Effector memory CD4-positive, alpha-beta T cell (primary cell): Measurements from ENCODE around the gene CDH23.
"Not testable (repeated sequence)": the region's sequence is repeated elsewhere in the genome, so short reads cannot be mapped to it uniquely, and the experiment has no call there.

Experiments used
- DNase-seq, 3 donors: peaks; one replicate each; pipeline ENCODE4 v3.0.0-alpha.2; 2020
- H3K27ac ChIP-seq: 2 replicates; pipeline ENCODE4 v1.7.0; 2013; ENCODE audit warnings: mild to moderate bottlenecking, low read length, moderate library complexity; ENCODE audit not compliant: insufficient read depth, poor library complexity, severe bottlenecking
- H3K27me3 ChIP-seq: replicated peaks from 2 replicates; pipeline ENCODE4 v1.7.0; 2013; ENCODE audit warnings: mild to moderate bottlenecking, low read length; ENCODE audit not compliant: insufficient read depth, control insufficient read depth, poor library complexity, severe bottlenecking
- H3K36me3 ChIP-seq: 2 replicates; pipeline ENCODE4 v1.7.0; 2013; ENCODE audit warnings: mild to moderate bottlenecking, low read length, moderate library complexity; ENCODE audit not compliant: control insufficient read depth, insufficient read depth
- H3K4me1 ChIP-seq: 2 replicates; pipeline ENCODE4 v1.7.0; 2013; ENCODE audit warnings: low read length, mild to moderate bottlenecking; ENCODE audit not compliant: control insufficient read depth, insufficient read depth, poor library complexity, severe bottlenecking
- H3K4me3 ChIP-seq: 2 replicates; pipeline ENCODE4 v1.7.0; 2013; ENCODE audit warnings: low read length, low read depth, mild to moderate bottlenecking; ENCODE audit not compliant: insufficient read depth, poor library complexity, severe bottlenecking
- H3K9me3 ChIP-seq: 2 replicates; pipeline ENCODE4 v1.7.0; 2013; ENCODE audit warnings: mild to moderate bottlenecking, low read length, moderate library complexity; ENCODE audit not compliant: control insufficient read depth

The CDH23 gene

DNA sequence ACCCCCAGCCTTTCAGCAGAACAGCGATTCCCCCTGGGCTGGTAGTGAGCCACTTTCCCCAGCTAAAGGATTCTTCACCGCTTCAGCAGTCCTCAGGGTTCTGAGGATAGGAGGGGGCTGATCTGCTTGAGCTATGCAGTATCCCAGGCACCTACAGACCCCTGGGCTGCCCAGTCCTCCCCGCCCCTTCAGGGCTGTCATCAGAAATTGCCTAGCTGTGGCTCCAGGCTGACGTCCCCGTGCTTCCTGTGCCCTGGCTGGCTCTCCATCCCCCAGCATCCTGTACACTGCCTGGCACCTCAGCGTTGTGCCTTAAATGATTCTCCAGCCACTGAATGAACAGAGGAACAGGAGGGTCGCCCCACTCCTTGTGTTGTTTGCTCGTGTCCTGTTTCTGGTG is 38.4 kb upstream of the CDH23 start:
- Histone ChIP-seq H3K4me1 (no peaks in the 10 kb centered on the region), H3K9me3 (no peaks in the 10 kb centered on the region), H3K4me3 (no peak overlapping the region), H3K27me3 (no peaks in the 10 kb centered on the region), H3K27ac (no peak overlapping the region), H3K36me3 (peaks cover 10% of the 10 kb centered on the region)
- DNase-seq = no peak

DNA sequence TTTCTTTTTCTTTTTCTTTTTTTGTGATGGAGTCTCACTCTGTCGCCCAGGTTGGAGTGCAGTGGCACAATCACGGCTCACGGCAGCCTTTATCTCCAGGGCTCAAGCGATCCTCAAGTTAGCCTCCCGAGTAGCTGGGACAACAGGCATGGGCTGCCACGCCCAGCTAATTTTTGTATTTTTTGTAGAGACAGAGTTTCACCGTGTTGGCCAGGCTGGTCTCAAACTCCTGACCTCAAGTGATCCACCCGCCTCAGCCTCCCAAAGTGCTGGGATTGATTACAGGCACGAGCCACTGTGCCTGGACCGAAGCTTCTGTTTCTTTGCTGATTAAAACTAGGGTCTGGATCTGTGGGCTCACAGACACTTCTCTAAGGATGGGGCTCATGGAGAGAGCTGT is 37.8 kb upstream of the CDH23 start:
- H3K4me1 ChIP-seq, H3K9me3 ChIP-seq, H3K27ac ChIP-seq, H3K4me3 ChIP-seq, DNase-seq, H3K36me3 ChIP-seq, H3K27me3 ChIP-seq: not testable (repeated sequence)

DNA sequence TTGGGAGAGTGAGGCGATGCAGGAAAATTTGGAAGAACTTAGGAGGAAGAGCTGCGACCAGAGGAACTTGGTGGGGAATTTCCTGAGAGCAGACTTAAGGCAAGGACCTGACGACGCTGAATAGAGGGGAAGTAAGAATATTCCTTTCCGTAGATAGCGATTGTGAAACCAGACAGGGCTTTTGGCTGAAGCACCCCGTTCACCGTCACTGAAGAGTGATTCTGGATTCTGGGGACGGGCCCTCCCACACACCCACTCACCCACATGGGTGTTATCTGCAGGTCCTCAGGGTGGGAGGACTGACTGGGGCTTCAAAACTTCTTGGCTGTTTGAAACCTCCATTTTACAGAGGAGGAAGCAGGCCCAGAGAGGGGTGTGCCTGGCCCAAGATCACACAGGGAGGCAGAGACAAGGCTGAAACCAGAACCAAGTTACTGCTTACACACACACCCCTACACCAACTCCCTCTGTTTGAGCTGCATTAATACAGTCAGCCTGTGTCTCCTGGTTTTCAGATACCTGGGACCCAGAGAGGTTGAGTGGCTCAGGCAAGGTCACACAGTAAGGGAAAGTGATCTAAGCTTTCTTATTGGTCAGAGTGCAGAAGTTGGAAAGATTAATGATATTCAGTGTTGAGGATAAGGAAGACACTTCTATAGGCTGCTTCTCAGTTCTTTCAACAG is 37.2 kb upstream of the CDH23 start:
- DNase-seq = no peak
- Histone ChIP-seq H3K9me3 (no peaks in the 10 kb centered on the region), H3K4me1 (no peaks in the 10 kb centered on the region), H3K4me3 (no peak overlapping the region), H3K36me3 (peaks cover 10% of the 10 kb centered on the region), H3K27me3 (no peaks in the 10 kb centered on the region), H3K27ac (no peak overlapping the region)

DNA sequence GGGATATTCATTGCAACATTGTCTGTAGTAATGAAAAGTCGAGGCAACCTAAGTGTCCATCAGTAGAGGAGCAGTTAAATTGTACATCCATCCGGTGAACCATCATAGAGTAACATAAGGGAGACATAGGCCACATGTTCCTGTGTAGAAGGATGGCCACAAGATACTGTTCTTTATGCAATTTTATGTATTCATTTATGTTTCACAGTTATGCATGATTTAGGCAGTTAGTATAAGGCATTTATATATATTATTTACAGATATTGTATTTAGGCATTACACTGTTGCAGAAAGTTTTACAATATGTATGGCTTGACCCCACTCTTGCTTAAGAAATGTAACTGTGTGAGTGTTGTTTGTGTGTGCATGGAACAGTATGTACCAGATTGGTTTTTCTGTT is 36.0 kb upstream of the CDH23 start:
- no peak for DNase-seq
- Histone ChIP-seq H3K27ac (no peak overlapping the region), H3K27me3 (no peaks in the 10 kb centered on the region), H3K4me1 (no peaks in the 10 kb centered on the region), H3K36me3 (peaks cover 10% of the 10 kb centered on the region), H3K4me3 (no peak overlapping the region), H3K9me3 (no peaks in the 10 kb centered on the region)

DNA sequence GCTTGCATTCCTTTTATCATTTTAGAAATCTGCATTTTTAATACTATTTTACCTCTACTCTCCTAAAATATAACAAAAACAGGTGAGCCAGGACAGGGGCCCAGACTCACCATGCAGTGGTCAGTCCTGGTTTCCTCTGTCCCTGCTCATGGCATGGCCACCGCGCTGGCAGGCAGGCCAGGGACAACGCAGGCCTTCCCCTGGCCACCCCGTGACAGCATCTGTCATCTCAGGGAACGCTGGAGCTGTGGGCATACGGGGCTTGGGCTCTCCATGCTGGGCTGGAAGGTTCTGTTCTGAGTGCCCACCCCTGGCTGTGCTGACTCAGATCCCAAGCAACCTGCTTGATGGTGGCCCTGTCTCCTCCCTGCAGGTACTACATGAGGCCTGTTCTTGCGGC is 35.1 kb upstream of the CDH23 start:
- peaks cover 10% of the 10 kb centered on the region for H3K36me3 ChIP-seq
- no peaks in the 10 kb centered on the region for H3K9me3 ChIP-seq
- H3K27me3 ChIP-seq = no peaks in the 10 kb centered on the region
- H3K4me3 ChIP-seq = no peak overlapping the region
- DNase-seq = no peak
- H3K4me1 ChIP-seq = no peaks in the 10 kb centered on the region
- no peak overlapping the region for H3K27ac ChIP-seq

DNA sequence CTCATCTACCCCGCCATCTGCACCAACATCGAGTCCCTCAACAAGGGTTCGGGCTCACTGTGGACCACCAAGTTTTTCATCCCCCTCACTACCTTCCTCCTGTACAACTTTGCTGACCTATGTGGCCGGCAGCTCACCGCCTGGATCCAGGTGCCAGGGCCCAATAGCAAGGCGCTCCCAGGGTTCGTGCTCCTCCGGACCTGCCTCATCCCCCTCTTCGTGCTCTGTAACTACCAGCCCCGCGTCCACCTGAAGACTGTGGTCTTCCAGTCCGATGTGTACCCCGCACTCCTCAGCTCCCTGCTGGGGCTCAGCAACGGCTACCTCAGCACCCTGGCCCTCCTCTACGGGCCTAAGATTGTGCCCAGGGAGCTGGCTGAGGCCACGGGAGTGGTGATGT is 34.6 kb upstream of the CDH23 start:
- no peaks in the 10 kb centered on the region for H3K4me1 ChIP-seq
- H3K4me3 ChIP-seq = no peak overlapping the region
- no peaks in the 10 kb centered on the region for H3K9me3 ChIP-seq
- peaks cover 10% of the 10 kb centered on the region for H3K36me3 ChIP-seq
- no peaks in the 10 kb centered on the region for H3K27me3 ChIP-seq
- no peak for DNase-seq
- no peak overlapping the region for H3K27ac ChIP-seq

DNA sequence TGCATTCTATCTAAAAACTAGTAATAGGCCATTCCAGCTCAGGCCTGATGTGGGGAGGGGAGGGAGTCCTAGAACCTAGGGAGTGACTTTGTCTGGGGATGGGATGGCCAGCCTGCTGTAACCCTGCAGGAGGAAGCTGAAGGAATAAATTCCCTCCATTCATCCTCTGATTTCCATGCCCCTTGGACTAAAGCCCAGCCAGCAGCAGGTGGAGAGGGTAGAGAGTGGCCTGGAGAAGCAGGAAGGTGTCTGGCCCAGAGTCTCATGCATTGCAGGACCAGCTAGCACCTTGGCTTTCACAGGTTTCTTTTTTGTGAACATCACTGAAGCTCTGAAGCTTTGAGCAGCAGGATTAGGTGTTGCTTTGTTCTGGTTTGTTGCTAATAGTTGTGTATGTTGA is 32.8 kb upstream of the CDH23 start:
- no peaks in the 10 kb centered on the region for H3K4me1 ChIP-seq
- no peak overlapping the region for H3K27ac ChIP-seq
- H3K36me3 ChIP-seq = no peaks in the 10 kb centered on the region
- no peaks in the 10 kb centered on the region for H3K27me3 ChIP-seq
- no peaks in the 10 kb centered on the region for H3K9me3 ChIP-seq
- no peak overlapping the region for H3K4me3 ChIP-seq
- DNase-seq = no peak

DNA sequence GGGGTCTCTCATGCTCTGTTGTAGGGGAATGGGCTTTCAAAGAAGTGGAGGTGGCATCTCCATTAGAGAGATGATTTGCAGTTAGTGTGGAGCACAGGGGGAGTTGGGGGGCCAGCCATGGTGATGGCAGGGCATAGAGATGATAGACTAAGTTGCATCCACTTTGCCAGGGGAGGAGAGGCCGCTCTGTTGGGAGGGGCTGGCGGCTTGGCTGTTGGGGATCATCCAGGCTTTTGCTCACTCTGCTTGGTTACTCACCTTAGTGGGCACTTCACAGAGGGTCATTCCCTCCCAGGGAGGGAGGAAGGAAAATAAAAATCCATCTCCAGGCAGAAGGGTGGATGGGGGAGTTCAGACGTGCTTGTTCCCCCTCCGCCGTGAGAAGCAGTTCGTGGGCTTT is 31.4 kb upstream of the CDH23 start:
- Histone ChIP-seq H3K4me3 (no peak overlapping the region), H3K9me3 (no peaks in the 10 kb centered on the region), H3K36me3 (no peaks in the 10 kb centered on the region), H3K27me3 (no peaks in the 10 kb centered on the region), H3K27ac (no peak overlapping the region), H3K4me1 (no peaks in the 10 kb centered on the region)
- DNase-seq = no peak

DNA sequence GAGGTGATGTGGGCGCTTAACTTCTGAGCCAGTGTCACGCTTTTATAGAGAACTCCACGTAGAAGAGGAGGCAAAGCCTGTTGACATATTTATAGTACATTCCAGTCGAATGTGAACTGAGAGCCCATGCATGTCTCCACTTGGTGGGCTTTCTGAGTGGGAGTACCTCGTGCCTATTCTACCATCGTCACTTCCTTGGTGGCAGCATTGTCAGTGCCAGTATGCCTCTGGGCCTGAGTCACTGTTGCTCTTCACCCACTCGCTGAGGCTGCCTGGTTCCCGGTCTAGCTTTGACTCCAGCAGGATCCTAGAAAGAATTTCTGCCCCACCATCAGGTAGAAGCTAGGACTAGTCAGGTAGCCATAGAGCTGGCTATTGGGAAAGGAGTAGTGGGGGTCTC is 30.0 kb upstream of the CDH23 start:
- no peaks in the 10 kb centered on the region for H3K27me3 ChIP-seq
- no peak overlapping the region for H3K4me3 ChIP-seq
- H3K4me1 ChIP-seq = no peaks in the 10 kb centered on the region

DNA sequence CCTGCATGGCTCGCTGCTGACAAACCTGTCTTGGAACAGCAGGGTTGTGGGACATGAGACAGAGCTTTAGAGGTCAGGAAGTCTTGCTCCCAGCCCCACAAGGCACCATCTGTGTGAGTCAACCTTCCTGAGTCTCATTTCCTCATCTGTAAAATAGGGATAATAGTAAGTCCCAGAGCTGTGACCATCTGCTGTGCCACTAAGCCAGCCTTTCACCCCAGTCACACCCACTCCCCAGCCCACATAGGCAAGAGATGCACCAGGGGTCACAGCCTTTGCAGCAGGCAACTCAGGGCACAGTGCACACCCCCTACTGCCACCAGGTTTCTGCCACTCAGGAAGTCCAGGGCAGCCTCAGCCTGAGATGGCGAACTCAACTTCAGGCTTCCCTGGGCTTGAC is 29.4 kb upstream of the CDH23 start:
- no peaks in the 10 kb centered on the region for H3K4me1 ChIP-seq
- no peaks in the 10 kb centered on the region for H3K27me3 ChIP-seq
- no peak overlapping the region for H3K27ac ChIP-seq
- H3K4me3 ChIP-seq = no peak overlapping the region
- H3K9me3 ChIP-seq = no peaks in the 10 kb centered on the region
- DNase-seq = no peak
- no peaks in the 10 kb centered on the region for H3K36me3 ChIP-seq

More for the DNA sequence above, 30.0 kb upstream of the CDH23 start:
- no peak for DNase-seq
- Histone ChIP-seq H3K27ac (no peak overlapping the region), H3K9me3 (no peaks in the 10 kb centered on the region), H3K36me3 (no peaks in the 10 kb centered on the region)
